GM19043 (cell line): ENCODE measurements around the gene P2RY6.

Source experiments
- ATAC-seq: cut with Tn5 transposase; IDR thresholded peaks from one replicate; pipeline ENCODE4 v1.9.1; 2021; ENCODE audit warnings: low read depth; ENCODE audit not compliant: unreplicated experiment

The P2RY6 gene

GRCh38 chr11:73236205-73236765 lies 35.9 kb upstream of the P2RY6 start:
- ATAC-seq: no peak

GRCh38 chr11:73236854-73237253 lies 35.3 kb upstream of the P2RY6 start:
- ATAC-seq: no peak

DNA sequence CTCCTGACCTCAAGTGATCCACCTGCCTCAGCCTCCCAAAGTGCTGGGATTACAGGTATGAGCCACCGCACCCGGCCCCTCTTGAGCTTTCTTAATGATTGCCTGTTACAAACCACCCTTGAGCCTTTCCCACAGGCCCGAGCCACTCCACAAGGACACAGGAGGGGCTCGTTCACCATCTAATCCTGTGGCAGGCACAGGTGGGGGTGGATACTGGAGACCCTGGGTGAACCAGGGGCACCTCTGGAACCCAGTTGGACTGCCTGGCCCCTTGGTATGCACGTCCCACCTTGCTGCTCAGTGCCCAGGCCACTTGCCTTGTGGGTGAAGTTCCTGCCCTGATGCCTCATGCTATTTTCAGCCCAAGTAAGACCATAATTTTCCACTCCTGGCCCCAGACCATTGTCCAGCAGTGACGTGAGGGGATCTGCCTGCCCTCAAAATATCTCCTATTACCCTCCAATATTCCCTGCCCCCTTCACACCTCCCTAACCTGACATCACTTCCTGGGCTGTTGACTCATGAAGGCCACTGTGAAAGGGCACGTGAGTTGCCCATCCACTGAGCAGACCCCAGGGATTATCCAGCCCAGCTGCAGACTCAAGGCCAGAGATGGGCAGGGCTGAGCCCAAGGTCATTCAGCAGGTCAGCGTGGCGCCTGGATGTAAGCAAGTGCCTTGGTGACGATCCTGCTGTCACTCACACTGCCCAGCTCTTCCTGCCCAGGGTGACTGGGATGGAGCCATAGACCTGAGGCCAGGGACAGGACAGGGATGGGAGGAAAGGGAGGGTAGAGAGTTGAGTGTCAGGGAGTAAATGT lies 34.5 kb upstream of the P2RY6 start:
- no peak for ATAC-seq

GRCh38 chr11:73239111-73239521 lies 33.0 kb upstream of the P2RY6 start:
- no peak for ATAC-seq

DNA sequence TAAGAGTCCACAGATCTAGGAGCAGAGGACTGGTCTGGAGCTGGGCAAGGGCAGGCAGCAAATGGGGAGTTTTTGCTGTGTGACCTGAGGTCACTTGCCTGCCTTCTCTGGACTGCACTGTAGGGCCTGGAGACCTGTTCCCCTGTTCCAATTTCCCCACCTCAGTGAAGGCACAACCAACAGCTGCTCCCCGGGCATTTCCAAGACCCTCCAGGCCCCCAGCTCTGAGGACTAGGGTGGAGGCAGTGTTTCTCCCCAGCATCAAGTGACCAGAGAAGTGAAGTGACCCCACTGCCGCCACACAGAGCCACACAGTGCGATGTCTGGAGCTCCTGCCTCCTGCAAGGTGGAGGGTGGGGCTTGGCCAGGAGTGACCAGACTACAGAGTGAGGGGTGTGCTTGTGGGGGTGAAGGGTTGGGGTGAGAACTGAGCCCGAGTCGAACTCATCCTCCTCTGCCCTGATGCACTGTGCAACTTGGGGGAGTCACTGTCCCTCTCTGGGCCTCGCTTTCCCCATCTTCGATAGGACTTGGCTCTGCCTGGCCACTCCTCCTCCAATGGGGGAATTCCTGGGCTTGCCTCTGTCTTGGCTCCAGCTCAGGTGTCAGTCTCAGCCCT lies 32.5 kb upstream of the P2RY6 start:
- no peak for ATAC-seq

- no peak for ATAC-seq
Observed at GRCh38 chr11:73240190-73240781, 31.9 kb upstream of the P2RY6 start.

DNA sequence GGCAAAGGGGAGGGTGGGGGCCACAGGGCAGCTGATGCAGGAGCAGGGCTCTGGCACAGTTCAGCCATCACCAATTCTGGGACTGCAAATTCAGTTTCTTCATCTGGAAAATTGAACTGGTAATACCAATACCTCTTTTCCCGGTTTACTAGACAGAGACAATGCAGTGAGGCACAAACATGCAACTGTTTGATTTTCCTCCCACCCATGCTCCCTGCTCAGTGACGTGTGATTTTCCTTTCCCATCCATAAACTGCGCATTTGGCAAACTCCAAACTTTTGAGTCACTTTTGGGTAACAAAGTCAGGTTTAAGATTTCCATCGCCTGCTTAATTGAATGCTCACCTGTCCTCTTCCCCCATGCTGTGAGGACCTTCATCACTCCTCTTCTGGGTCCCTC lies 30.8 kb upstream of the P2RY6 start:
- ATAC-seq: no peak

DNA sequence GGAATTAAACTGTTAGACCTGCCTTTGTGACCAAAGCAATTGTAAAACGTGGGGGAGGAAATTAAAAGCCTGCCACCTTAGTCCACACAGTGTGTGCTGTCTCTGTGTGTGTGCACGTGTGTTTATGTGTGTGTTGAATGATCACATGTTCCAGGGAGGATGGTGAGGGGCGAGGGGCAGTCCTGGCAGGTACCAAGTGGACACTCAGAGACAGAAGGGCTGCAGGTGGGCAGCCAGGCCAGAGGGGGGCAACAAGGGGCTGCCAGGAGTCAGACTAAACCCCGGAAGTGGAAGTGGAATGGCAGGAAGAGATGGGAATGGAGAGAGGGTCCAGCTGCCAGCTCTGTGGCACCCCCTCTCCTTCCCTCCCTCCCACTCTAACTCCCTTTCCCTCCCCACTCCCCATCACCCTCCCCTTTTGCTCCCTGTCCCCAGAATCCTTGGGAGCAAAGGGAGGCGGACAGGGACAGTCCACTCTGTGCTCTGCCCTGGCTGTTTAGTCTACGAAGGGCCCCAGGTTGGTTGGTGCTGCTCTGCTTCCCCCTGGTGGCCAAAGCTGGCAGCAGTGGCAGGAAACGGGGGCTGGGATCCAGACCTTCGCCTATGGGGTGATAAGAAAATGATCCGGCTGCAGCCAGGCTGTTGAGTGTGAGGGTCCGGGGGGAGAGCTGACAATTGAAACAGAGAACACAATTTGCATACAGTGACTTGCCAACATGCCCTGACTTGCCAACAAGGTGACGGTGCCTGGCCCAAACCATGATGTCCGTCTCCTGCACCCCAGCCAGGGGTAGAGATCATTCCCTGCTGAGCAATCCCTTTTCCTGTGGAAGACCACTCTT lies 29.7 kb upstream of the P2RY6 start:
- peak; percentile 74 for ATAC-seq

DNA sequence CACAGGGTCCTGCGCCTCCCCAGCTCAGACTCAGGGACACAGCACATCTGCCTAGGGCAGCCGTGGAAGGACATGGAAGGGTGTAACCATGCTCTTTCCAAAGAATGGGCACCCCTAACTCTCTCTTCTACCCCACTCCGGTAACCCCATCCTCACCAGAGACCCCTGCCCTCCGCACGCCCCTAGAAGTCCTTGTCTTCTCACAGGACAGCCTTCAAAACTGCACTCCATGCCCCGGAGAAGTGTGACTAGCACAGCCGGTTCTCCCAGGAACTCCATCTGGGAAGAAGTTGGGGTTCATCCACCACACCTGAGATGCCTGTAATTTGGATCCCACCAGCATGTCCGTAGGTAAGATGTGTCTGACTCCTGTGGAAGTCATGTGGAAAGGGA lies 29.0 kb upstream of the P2RY6 start:
- no peak for ATAC-seq

- ATAC-seq: no peak
Observed at GRCh38 chr11:73244589-73245240, 27.4 kb upstream of the P2RY6 start.

- ATAC-seq: no peak
Observed at GRCh38 chr11:73245461-73245860, 26.7 kb upstream of the P2RY6 start.

DNA sequence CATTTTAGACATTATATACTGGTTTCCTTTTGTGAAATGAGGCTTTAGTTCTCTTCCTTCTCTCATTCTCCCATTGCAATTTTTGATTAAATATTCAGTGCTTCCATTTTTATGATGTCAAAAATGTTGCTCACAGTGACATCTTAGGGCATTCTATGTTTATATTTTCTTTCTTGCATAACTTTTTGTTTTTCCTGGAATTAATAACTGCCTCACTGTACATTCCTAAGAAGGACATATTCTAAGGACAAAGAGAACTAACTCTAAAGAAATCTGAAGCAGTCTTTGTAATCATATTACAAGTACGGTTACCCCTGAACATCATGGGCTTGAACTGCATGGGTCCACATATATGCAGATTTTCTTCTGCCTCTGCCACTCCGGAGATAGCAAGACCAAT lies 25.8 kb upstream of the P2RY6 start:
- ATAC-seq: no peak

DNA sequence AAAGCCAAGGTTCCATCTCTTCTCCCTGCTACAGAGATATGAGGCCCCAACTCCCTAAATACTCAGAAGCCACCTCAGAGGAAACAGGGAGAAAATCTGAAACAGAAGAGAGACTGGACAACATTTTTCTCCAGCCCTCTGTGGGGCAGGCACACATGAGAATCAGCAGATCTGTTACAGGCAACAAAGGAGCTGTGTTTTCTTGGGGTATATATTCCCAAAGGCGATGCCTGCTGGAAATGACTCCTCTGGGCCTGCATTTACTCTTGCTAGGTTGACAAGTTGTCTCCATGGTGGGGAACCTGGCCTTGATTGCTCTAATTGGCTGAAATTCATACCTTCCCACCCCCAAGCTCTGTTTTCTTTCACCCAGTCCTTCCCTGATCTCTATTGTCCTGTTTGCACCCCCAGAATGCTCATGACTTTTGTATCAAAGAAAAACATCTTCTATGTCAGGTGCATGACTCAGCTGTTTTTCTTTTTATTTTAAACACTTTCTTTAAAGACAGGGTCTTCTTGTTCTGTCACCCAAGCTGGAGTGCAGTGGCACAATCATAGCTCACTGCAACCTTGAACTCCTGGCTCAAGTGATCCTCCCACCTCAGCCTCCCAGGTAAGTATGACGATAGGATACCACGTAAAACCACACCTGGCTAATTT lies 23.5 kb upstream of the P2RY6 start:
- no peak for ATAC-seq

DNA sequence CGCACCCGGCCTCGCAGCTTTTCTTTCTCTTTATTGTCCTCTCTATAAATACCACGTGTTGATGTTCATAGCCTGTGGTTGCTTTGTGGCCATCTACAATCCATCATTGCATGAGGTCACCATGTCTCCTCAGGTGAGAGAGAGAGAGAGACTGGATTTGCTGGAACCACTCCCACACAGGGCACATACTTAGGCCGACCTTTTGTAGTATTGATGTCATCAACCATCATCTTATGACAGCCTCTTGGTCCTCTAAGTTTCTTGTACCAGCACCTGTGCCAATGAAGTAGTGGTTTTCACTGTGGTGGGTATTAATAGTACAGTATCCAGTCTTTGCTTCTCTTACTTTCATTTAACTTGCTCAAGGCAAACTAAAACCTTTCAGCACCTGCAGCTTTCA lies 22.8 kb upstream of the P2RY6 start:
- ATAC-seq: no peak

- no peak for ATAC-seq
Observed at GRCh38 chr11:73249853-73250783, 22.0 kb upstream of the P2RY6 start.

- ATAC-seq: no peak
Observed at GRCh38 chr11:73252577-73253191, 19.5 kb upstream of the P2RY6 start.

DNA sequence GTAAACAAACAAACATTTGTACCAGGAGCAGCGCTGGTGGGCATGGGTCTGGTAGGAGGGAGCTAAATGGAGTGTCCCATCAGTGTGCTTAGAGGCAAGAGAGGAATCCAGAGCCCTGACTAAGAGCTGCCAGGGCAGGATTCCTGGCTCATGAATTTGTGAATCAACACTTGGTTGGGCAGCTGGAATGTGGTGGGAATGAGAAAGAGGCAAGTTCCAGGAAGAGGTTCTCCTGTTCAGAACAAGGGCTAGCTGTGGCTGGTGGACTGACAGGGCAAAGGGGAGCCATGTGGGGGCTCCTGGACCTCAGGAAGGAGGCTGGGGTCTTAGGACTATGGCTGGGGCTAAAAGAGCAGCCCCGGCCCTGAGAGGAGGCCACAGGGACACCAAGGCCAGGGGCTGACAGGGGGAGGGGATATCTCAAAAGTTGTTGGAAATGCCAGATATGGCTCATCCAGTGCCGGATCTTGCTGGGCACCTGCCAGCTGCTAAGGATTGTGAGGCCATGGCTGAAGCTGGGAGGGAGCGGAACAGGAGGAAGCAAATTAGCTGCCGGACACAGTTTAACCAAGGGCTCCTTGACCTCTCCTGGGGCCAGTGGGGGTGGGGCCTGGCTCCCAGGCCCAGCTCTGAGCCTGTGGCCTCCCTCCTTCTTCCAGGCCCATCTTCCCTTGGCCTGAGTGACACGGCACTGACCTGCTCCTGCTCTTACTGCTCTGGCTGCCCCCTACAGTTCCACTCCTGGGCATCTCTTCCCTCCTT lies 14.6 kb upstream of the P2RY6 start:
- ATAC-seq: no peak
